ENCODE results near the gene STRAP. TPM values are rescaled to one million over a fixed set of nuclear protein-coding genes. Genes with fewer than 3 reads are reported as not detected.

Gene STRAP
- total and polyA plus RNA-seq, 10 of the 15 experiments (the other 5 are each of a cell fraction or from before 2014, with no cell fraction given) = 64.3 to 281 (median 119) TPM

DNA sequence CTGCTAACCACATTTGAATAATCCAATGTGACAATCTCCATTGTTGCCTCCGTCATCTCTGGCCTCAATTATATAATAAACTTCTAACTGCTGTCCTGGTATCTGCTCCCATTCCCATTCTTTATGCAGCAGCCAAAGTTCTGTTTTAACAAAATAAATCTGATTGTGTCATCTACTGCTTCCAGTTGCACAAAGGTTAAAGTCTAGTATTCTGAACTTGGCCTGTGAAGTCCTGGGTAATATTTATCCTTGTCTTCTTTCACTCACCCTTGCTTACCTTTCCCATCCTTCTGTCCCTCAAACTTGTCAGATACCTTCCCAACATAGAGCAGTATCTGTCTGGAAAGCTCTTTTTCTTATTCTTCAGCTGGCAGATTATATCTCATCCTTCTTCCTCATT lies 19.3 kb upstream of the STRAP start:
- RAD21 ChIA-PET (ENCODE audit: unreplicated experiment) = interaction anchor here (1.3 to 1.6 kb wide), 4 partner anchors 48 to 331 kb away, joined by 4 to 8 read pairs (median 6); partner anchors contain the start of gene DERA
- FAIRE-seq = no peak
- H3K79me2 ChIP-seq (ENCODE audit: control insufficient read depth, insufficient read depth, low read length) = no peaks in the 10 kb centered on the region
- TF ChIP-seq NRF1 (conservative IDR thresholded peaks at IDR 0.05; ENCODE audit: low read depth, low read length) (no peak), TAF1 (IDR thresholded peaks at IDR 0.05; ENCODE audit: borderline replicate concordance, low read depth, low read length) (no peak), EED (IDR thresholded peaks at IDR 0.05; ENCODE audit: low read depth) (no peak), ASH2L (IDR thresholded peaks at IDR 0.05; ENCODE audit: borderline replicate concordance, low read depth) (no peak), SIN3A (IDR thresholded peaks at IDR 0.05; ENCODE audit: low read depth, low read length) (no peak), GATAD2B (conservative IDR thresholded peaks at IDR 0.05; ENCODE audit: low read depth) (no peak), CEBPB (IDR thresholded peaks at IDR 0.05; ENCODE audit: borderline replicate concordance in 1 of 2, low read depth in 2 of 2, low read length in 2 of 2) (no peak), ESRRA (IDR thresholded peaks at IDR 0.05; ENCODE audit: low read length) (no peak), MYB (IDR thresholded peaks at IDR 0.05; ENCODE audit: borderline replicate concordance, low read depth, low read length) (no peak), YBX1 (IDR thresholded peaks at IDR 0.05) (no peak), ZZZ3 (IDR thresholded peaks at IDR 0.05; ENCODE audit: control insufficient read depth, insufficient read length, low read depth) (no peak), POLR2AphosphoS2 (IDR thresholded peaks at IDR 0.05; ENCODE audit: low read depth, low read length) (no peak), MXI1 (IDR thresholded peaks at IDR 0.05; ENCODE audit: low read depth, low read length) (no peak), ZNF24 (IDR thresholded peaks at IDR 0.05) (no peak)
- TF ChIP-seq, protein P1, sequence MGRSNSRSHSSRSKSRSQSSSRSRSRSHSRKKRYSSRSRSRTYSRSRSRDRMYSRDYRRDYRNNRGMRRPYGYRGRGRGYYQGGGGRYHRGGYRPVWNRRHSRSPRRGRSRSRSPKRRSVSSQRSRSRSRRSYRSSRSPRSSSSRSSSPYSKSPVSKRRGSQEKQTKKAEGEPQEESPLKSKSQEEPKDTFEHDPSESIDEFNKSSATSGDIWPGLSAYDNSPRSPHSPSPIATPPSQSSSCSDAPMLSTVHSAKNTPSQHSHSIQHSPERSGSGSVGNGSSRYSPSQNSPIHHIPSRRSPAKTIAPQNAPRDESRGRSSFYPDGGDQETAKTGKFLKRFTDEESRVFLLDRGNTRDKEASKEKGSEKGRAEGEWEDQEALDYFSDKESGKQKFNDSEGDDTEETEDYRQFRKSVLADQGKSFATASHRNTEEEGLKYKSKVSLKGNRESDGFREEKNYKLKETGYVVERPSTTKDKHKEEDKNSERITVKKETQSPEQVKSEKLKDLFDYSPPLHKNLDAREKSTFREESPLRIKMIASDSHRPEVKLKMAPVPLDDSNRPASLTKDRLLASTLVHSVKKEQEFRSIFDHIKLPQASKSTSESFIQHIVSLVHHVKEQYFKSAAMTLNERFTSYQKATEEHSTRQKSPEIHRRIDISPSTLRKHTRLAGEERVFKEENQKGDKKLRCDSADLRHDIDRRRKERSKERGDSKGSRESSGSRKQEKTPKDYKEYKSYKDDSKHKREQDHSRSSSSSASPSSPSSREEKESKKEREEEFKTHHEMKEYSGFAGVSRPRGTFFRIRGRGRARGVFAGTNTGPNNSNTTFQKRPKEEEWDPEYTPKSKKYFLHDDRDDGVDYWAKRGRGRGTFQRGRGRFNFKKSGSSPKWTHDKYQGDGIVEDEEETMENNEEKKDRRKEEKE (IDR thresholded peaks at IDR 0.05) = no peak
- TF ChIP-seq, protein P2, sequence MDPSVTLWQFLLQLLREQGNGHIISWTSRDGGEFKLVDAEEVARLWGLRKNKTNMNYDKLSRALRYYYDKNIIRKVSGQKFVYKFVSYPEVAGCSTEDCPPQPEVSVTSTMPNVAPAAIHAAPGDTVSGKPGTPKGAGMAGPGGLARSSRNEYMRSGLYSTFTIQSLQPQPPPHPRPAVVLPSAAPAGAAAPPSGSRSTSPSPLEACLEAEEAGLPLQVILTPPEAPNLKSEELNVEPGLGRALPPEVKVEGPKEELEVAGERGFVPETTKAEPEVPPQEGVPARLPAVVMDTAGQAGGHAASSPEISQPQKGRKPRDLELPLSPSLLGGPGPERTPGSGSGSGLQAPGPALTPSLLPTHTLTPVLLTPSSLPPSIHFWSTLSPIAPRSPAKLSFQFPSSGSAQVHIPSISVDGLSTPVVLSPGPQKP (IDR thresholded peaks at IDR 0.05; ENCODE audit: low read depth, low read length) = no peak
- TF ChIP-seq, protein P3, sequence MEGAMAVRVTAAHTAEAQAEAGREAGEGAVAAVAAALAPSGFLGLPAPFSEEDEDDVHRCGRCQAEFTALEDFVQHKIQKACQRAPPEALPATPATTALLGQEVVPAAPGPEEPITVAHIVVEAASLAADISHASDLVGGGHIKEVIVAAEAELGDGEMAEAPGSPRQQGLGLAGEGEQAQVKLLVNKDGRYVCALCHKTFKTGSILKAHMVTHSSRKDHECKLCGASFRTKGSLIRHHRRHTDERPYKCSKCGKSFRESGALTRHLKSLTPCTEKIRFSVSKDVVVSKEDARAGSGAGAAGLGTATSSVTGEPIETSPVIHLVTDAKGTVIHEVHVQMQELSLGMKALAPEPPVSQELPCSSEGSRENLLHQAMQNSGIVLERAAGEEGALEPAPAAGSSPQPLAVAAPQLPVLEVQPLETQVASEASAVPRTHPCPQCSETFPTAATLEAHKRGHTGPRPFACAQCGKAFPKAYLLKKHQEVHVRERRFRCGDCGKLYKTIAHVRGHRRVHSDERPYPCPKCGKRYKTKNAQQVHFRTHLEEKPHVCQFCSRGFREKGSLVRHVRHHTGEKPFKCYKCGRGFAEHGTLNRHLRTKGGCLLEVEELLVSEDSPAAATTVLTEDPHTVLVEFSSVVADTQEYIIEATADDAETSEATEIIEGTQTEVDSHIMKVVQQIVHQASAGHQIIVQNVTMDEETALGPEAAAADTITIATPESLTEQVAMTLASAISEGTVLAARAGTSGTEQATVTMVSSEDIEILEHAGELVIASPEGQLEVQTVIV (IDR thresholded peaks at IDR 0.05; ENCODE audit: borderline replicate concordance, partially characterized antibody) = no peak

More for the DNA sequence above, 19.3 kb upstream of the STRAP start:
- POLR2A ChIA-PET = interaction anchor here (1.2 kb wide), 1 partner anchor 295 kb away, joined by 3 read pairs; no protein-coding TSS in a partner anchor
- Histone ChIP-seq H3K9ac (ENCODE audit: control insufficient read depth, insufficient read depth, low read length) (no peak overlapping the region), H3K27me3 (replicated peaks in 1 of 2; ENCODE audit: control insufficient read depth in 2 of 2, insufficient read depth in 2 of 2, low read length in 1 of 2) (no peaks in the 10 kb centered on the region), H3K4me2 (ENCODE audit: control insufficient read depth, insufficient read depth) (no peak overlapping the region), H2AFZ (ENCODE audit: control insufficient read depth, low read depth, low read length) (no peak overlapping the region), H3K4me1 (ENCODE audit: control insufficient read depth, insufficient read depth, low read length) (no peaks in the 10 kb centered on the region), H3K36me3 (ENCODE audit: control insufficient read depth in 2 of 2, insufficient read depth in 2 of 2, low read length in 1 of 2) (no peaks in the 10 kb centered on the region), H3K4me3 (no peak overlapping the region), H4K20me1 (ENCODE audit: control insufficient read depth, insufficient read depth) (no peaks in the 10 kb centered on the region), H3K9me3 (replicated peaks; ENCODE audit: control insufficient read depth, insufficient read depth, low read length) (no peaks in the 10 kb centered on the region), H3K27ac (ENCODE audit: control insufficient read depth, insufficient read depth) (no peak overlapping the region)
- no peak for DNase-seq (ENCODE audit: low read depth, low spot score)
- BruUV-seq (replicated peaks) = no TSS peak
- WGBS (ENCODE audit: insufficient coverage, insufficient replicate concordance, low lambda C conversion rate, missing lambda C conversion rate) = 88% methylated on average over 1 of the region's 1 CpG
- CTCF ChIA-PET = interaction anchor here (1.2 to 2.5 kb wide), 6 partner anchors 34 to 331 kb away, joined by 3 to 18 read pairs (median 9); partner anchors contain the start of gene DERA
- intact Hi-C loops (cut with micrococcal nuclease; ENCODE audit: unreplicated experiment) = no loop called here
- in situ Hi-C loops (cut with MboI) = no loop called here
- ATAC-seq = no peak
- SMC1A ChIA-PET (ENCODE audit: uncharacterized antibody, unreplicated experiment) = interaction anchor here (1.1 to 2.0 kb wide), 9 partner anchors 10 to 330 kb away, joined by 4 to 12 read pairs (median 5); no protein-coding TSS in a partner anchor

Data from GM12878 (cell line).